Tibial nerve (tissue), 4 donors: ENCODE measurements around the gene PADI4. TPM values are rescaled to one million over a fixed set of nuclear protein-coding genes. Genes with fewer than 3 reads are reported as not detected.

Experiments used
- DNase-seq, 2 donors: peaks; one replicate each; pipeline ENCODE4 v3.0.0-alpha.2; 2019; ENCODE audit warnings: low spot score in 2 of 2
- H3K27ac ChIP-seq, 4 donors: fragments of 200-600 bp; sonication (generic) in 3 of 4; one replicate each; pipeline ENCODE4 v1.5.1; 2017 to 2019; ENCODE audit warnings: mild to moderate bottlenecking in 1 of 4
- H3K27me3 ChIP-seq, 2 donors: fragments of 200-600 bp; sonication (generic) in 1 of 2; one replicate each; pipeline versions ENCODE4 v1.5.1 to v1.6.0; 2017 to 2019
- H3K36me3 ChIP-seq, 3 donors: fragments of 200-600 bp; sonication (generic); one replicate each; pipeline ENCODE4 v1.5.1; 2018 to 2019
- H3K4me1 ChIP-seq, 4 donors: fragments of 200-600 bp; sonication (generic) in 3 of 4; one replicate each; pipeline ENCODE4 v1.5.1; 2017 to 2019
- H3K4me3 ChIP-seq, 4 donors: fragments of 200-600 bp; sonication (generic) in 3 of 4; one replicate each; pipeline ENCODE4 v1.5.1; 2017 to 2019; ENCODE audit warnings: mild to moderate bottlenecking in 1 of 4, moderate library complexity in 1 of 4
- H3K9me3 ChIP-seq, 4 donors: fragments of 200-600 bp; sonication (generic) in 3 of 4; one replicate each; pipeline ENCODE4 v1.5.1; 2017 to 2019
- EP300 ChIP-seq, 2 donors: sonication (generic); formaldehyde crosslinking; IDR thresholded peaks; one replicate each; pipeline ENCODE4 v1.6.1; 2017; ENCODE audit warnings: antibody characterized with exemption in 2 of 2, mild to moderate bottlenecking in 1 of 2
- POLR2A ChIP-seq, 2 donors: fragments of 450-650 bp; IDR thresholded peaks; one replicate each; pipeline ENCODE4 v1.6.1; 2017; ENCODE audit warnings: antibody characterized with exemption in 2 of 2, mild to moderate bottlenecking in 2 of 2, moderate library complexity in 2 of 2
- WGBS, 2 donors: methylation state at CpG; one replicate each; pipeline ENCODE4 v1.1.5; 2018; 5-methylcytosine and 5-hydroxymethylcytosine counted together
- total RNA-seq, 4 donors: library from RNA; depleted of rRNA; stranded (reverse); fragments of >200 nt; gene quantifications; one replicate each; pipeline ENCODE4 v1.1.0, GENCODE V29; 2016
- TF ChIP-seq, protein P1 (sequence below), 5 experiments: fragments of 200-600 bp in 3 of 5; fragments of 450-650 bp in 2 of 5; sonication (generic) in 3 of 5; IDR thresholded peaks; one replicate each; pipeline ENCODE4 v1.5.1; 2016 to 2019; ENCODE audit warnings: antibody characterized with exemption in 5 of 5, mild to moderate bottlenecking in 3 of 5, moderate library complexity in 2 of 5

Gene PADI4
- total RNA-seq, 4 donors from 2014 or later: not detected

DNA sequence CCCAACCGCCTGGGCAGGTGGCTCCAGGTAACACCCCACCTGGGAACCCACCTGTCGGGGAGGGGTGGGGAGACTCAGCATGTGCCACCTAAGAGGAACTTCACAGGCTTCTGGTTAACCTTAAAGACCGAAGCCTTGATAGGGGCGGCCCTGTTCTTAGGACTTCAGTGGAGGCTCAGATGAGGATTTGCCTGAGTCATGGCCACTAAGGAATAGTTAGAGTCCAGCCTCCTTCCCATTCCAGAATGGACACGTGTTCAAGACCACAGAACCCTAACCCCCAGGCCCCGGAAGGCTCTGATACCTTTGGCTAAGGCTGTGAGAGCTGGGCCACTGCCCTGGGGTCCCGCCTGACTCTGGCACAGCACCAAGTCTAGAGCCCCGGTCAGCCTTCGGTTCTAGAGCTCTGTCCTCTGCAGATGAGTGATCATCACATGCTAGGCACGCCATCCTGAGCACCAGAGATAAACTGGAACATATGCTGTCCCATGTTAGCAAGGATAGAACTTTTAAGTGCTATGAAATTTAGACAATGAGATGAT lies 84.3 kb downstream of the PADI4 start:
- 63 to 71% methylated on average over 10 of the region's 10 CpGs for WGBS, 2 donors
- DNase-seq: no peak
- no peaks in the 10 kb centered on the region for H3K9me3 ChIP-seq

DNA sequence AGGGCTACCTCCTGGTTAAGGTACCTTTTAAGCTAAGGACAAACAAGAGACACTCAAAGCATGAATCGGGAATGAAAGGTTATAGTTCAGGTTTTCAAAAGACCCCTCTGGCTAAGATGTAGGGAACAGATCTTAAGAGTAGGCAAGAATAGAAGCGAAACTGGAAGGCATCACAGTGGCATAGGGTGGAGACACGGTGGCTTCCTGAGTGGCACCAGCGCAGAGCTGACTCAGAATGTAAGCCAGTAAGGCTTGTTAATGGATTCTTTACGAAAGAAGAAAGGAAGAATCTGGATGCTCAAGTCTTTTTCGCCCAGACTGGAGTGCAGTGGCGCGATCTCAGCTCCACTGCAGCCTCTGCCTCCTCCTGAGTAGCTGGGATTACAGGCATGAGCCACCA lies 85.2 kb downstream of the PADI4 start:
- no peaks in the 10 kb centered on the region for H3K36me3 ChIP-seq
- H3K9me3 ChIP-seq: no peaks in the 10 kb centered on the region
- no peak overlapping the region for H3K27ac ChIP-seq
- H3K4me1 ChIP-seq: no peaks in the 10 kb centered on the region
- H3K27me3 ChIP-seq: no peaks in the 10 kb centered on the region
- 58 to 64% methylated on average over 8 of the region's 8 CpGs for WGBS, 2 donors
- no peak for TF ChIP-seq EP300 (IDR thresholded peaks at IDR 0.05)
- H3K4me3 ChIP-seq: no peak overlapping the region
- no peak for DNase-seq

More for the DNA sequence above, 84.3 kb downstream of the PADI4 start:
- H3K4me1 ChIP-seq: no peaks in the 10 kb centered on the region
- TF ChIP-seq, protein P1, sequence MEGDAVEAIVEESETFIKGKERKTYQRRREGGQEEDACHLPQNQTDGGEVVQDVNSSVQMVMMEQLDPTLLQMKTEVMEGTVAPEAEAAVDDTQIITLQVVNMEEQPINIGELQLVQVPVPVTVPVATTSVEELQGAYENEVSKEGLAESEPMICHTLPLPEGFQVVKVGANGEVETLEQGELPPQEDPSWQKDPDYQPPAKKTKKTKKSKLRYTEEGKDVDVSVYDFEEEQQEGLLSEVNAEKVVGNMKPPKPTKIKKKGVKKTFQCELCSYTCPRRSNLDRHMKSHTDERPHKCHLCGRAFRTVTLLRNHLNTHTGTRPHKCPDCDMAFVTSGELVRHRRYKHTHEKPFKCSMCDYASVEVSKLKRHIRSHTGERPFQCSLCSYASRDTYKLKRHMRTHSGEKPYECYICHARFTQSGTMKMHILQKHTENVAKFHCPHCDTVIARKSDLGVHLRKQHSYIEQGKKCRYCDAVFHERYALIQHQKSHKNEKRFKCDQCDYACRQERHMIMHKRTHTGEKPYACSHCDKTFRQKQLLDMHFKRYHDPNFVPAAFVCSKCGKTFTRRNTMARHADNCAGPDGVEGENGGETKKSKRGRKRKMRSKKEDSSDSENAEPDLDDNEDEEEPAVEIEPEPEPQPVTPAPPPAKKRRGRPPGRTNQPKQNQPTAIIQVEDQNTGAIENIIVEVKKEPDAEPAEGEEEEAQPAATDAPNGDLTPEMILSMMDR (IDR thresholded peaks at IDR 0.05): no peak
- TF ChIP-seq POLR2A (IDR thresholded peaks at IDR 0.05) (no peak), EP300 (IDR thresholded peaks at IDR 0.05) (no peak)
- no peak overlapping the region for H3K27ac ChIP-seq
- no peaks in the 10 kb centered on the region for H3K36me3 ChIP-seq
- no peak overlapping the region for H3K4me3 ChIP-seq
- H3K27me3 ChIP-seq: no peaks in the 10 kb centered on the region

DNA sequence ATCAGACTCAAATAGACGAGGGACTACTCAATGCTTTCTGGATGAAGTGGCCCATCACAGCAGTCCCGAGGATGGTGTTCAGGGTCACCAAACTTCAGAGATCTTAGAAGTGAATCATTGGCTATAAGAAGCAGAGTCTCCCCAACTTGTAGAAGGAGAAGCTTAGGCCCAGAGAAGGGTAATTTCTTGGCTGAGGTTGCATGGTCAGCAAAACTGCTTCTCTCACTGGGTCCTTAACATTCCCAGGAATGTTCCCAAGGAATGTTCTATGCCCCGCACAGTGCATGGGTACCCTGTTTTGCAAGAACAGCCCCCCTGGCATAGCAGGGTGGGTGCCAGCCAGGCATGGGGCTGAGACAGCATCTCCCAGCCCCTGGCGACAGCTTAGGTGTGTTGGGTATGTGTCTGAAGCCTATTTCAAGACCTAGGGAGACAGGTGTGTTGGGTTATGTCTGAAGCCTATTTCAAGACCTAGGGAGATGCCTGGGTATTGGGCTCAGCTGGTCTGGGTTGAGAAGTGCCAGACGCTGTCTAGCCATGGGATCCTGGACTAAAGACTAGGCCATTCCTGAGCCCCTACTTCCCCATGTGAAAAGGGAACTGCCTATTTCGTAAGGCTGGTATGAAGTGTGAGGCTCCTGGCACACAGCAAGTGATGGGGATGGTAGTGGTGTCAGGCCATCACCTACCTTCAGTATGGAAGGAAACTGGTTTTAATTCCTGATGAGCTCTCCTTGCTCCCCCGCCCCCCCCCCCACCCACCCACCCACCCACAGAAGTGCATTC lies 90.1 kb downstream of the PADI4 start:
- 77 to 80% methylated on average over 7 of the region's 7 CpGs for WGBS, 2 donors
- TF ChIP-seq, protein P1 (IDR thresholded peaks at IDR 0.05): no peak
- TF ChIP-seq EP300 (IDR thresholded peaks at IDR 0.05) (no peak), POLR2A (IDR thresholded peaks at IDR 0.05) (no peak)
- Histone ChIP-seq H3K36me3 (no peaks in the 10 kb centered on the region), H3K27me3 (no peaks in the 10 kb centered on the region), H3K27ac (no peak overlapping the region), H3K4me1 (no peaks in the 10 kb centered on the region), H3K4me3 (no peak overlapping the region), H3K9me3 (no peaks in the 10 kb centered on the region)
- no peak for DNase-seq

DNA sequence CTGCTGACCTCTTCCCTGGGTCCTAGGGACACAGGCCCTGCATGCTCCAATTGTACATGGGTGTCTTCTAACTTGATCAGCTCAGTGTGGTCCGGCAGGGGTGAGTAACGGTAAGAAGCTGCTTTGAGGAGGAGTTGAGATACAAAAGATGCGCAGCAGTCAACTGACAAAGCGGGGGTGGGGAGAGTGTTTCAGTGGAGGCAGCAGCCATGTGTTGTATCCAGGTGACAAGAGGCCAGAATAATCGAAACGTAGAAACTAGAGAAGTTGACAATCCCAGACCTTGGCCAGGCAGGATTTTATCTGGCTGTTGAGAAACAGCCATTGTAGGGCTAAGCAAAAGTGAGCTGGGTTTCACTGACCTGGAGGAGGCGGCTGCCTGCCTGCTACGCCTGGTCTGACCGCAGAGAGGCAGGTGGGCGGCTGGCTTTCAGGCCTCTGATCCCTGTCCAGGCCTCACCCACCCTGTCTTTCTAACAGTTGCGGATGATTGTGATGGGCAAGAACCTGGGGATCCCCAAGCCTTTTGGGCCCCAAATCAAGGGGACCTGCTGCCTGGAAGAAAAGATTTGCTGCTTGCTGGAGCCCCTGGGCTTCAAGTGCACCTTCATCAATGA lies 92.8 kb downstream of the PADI4 start:
- 74 to 79% methylated on average over 11 of the region's 11 CpGs for WGBS, 2 donors
- no peaks in the 10 kb centered on the region for H3K4me1 ChIP-seq
- H3K36me3 ChIP-seq: no peaks in the 10 kb centered on the region
- no peak for DNase-seq
- TF ChIP-seq POLR2A (IDR thresholded peaks at IDR 0.05): no peak
- TF ChIP-seq EP300 (IDR thresholded peaks at IDR 0.05): no peak
- TF ChIP-seq, protein P1 (IDR thresholded peaks at IDR 0.05): no peak
- H3K9me3 ChIP-seq: no peaks in the 10 kb centered on the region
- no peak overlapping the region for H3K4me3 ChIP-seq
- H3K27me3 ChIP-seq: no peaks in the 10 kb centered on the region
- no peak overlapping the region for H3K27ac ChIP-seq

DNA sequence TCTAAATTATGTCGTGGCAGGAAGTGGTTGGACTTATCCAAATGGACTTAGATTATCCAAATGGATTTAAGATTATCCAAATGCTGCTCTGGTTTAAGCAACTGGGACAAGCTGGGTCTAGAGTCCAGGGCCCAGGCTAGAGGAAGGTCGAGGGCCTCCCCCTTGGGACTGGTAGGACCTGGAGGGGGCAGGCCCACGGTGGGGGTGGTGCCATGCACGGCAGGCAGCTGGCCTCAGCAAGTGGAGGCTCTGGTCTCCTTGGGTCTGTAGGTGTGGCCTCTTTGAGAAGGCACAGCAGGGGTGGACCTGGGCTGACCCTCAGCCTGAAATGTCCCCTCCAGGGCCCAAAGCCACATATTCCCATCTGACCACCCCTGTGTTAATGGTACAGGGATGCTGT lies 93.8 kb downstream of the PADI4 start:
- TF ChIP-seq, protein P1 (IDR thresholded peaks at IDR 0.05): no peak
- TF ChIP-seq EP300 (IDR thresholded peaks at IDR 0.05) (no peak), POLR2A (IDR thresholded peaks at IDR 0.05) (no peak)
- H3K4me1 ChIP-seq: no peaks in the 10 kb centered on the region
- H3K27ac ChIP-seq: no peak overlapping the region
- H3K9me3 ChIP-seq: no peaks in the 10 kb centered on the region
- H3K27me3 ChIP-seq: no peaks in the 10 kb centered on the region
- H3K36me3 ChIP-seq: no peaks in the 10 kb centered on the region
- H3K4me3 ChIP-seq: no peak overlapping the region
- DNase-seq: no peak
- WGBS, 2 donors: 50 to 57% methylated on average over 4 of the region's 4 CpGs
